ENCODE measurements around the gene TESK1.
"Not testable (repeated sequence)": the region's sequence is repeated elsewhere in the genome, so short reads cannot be mapped to it uniquely, and the experiment has no call there.

The TESK1 gene

GRCh38 chr9:35604578-35605350 lies at the start of gene TESK1:
Gene TESK1 (plus strand): TSS chr9:35605262. CDS start chr9:35605620, 358 bp downstream.
- peak; percentile 88 for DNase-seq

GRCh38 chr9:35555881-35556280 lies 49.2 kb upstream of the TESK1 start:
- no peak for DNase-seq

- no peak for DNase-seq
Observed at GRCh38 chr9:35556776-35557175, 48.3 kb upstream of the TESK1 start.

- DNase-seq = no peak
Observed at GRCh38 chr9:35557320-35557719, 47.7 kb upstream of the TESK1 start.

- DNase-seq = no peak
Observed at GRCh38 chr9:35558185-35558584, 46.9 kb upstream of the TESK1 start.

GRCh38 chr9:35559792-35560530 lies 45.1 kb upstream of the TESK1 start:
- no peak for DNase-seq

GRCh38 chr9:35560625-35561337 lies 44.3 kb upstream of the TESK1 start:
- no peak for DNase-seq

- DNase-seq = no peak
Observed at GRCh38 chr9:35561468-35562261, 43.4 kb upstream of the TESK1 start.

GRCh38 chr9:35562895-35563780 lies 41.9 kb upstream of the TESK1 start:
- no peak for DNase-seq

GRCh38 chr9:35563791-35564197 lies 41.3 kb upstream of the TESK1 start:
- DNase-seq = no peak

GRCh38 chr9:35564658-35565061 lies 40.4 kb upstream of the TESK1 start:
- no peak for DNase-seq

- DNase-seq = no peak
Observed at GRCh38 chr9:35566417-35566816, 38.6 kb upstream of the TESK1 start.

- no peak for DNase-seq
Observed at GRCh38 chr9:35568196-35568595, 36.9 kb upstream of the TESK1 start.

- no peak for DNase-seq
Observed at GRCh38 chr9:35569206-35569605, 35.9 kb upstream of the TESK1 start.

GRCh38 chr9:35570709-35571504 lies 34.2 kb upstream of the TESK1 start:
- no peak for DNase-seq

- no peak for DNase-seq
Observed at GRCh38 chr9:35574578-35575122, 30.4 kb upstream of the TESK1 start.

- DNase-seq = no peak
Observed at GRCh38 chr9:35575478-35575877, 29.6 kb upstream of the TESK1 start.

- no peak for DNase-seq
Observed at GRCh38 chr9:35577486-35577885, 27.6 kb upstream of the TESK1 start.

GRCh38 chr9:35579130-35579529 lies 25.9 kb upstream of the TESK1 start:
- DNase-seq = peak; percentile 21

GRCh38 chr9:35579659-35580227 lies 25.3 kb upstream of the TESK1 start:
- DNase-seq = not testable (repeated sequence)
